ENCODE results near the gene PARD6B. TPM values are rescaled to one million over a fixed set of nuclear protein-coding genes. Genes with fewer than 3 reads are reported as not detected.
A peak's percentile ranks its signal among the peaks of the same experiment; 100 is the strongest.

PARD6B gene
- total RNA-seq, 1 experiment from 2014 or later, result 29.6 TPM

- Mint-ChIP-seq H3K27me3 (ENCODE audit: low read depth) (peaks cover 6% of the 10 kb centered on the region), H3K27ac (peak overlapping the region; percentile 17), H3K4me3 (no peak overlapping the region), H3K36me3 (no peaks in the 10 kb centered on the region), H3K9me3 (no peaks in the 10 kb centered on the region), H3K4me1 (peaks cover 23% of the 10 kb centered on the region)
- ChIA-PET POLR2A (no interaction called here), CTCF (interaction anchor here (1.0 to 2.1 kb wide), 2 partner anchors 19 to 132 kb away, joined by 3 to 5 read pairs; partner anchors contain the start of gene ADNP)
- DNase-seq (ENCODE audit: low spot score) (no peak), ATAC-seq (no peak)
- TF ChIP-seq AFF4 (CRISPR knock-in tag; IDR thresholded peaks at IDR 0.05; ENCODE audit: borderline replicate concordance) (no peak), PRRX2 (CRISPR knock-in tag; IDR thresholded peaks at IDR 0.05) (no peak), TEAD4 (CRISPR knock-in tag; IDR thresholded peaks at IDR 0.05) (no peak), ZNF425 (CRISPR knock-in tag; conservative IDR thresholded peaks at IDR 0.05) (no peak), IRF1 (CRISPR knock-in tag; IDR thresholded peaks at IDR 0.05) (no peak), GTF2I (CRISPR knock-in tag; conservative IDR thresholded peaks at IDR 0.05) (no peak), E2F5 (CRISPR knock-in tag; IDR thresholded peaks at IDR 0.05) (no peak), IRF2 (CRISPR knock-in tag; IDR thresholded peaks at IDR 0.05; ENCODE audit: borderline replicate concordance, low read depth) (no peak), MXD4 (CRISPR knock-in tag; IDR thresholded peaks at IDR 0.05; ENCODE audit: borderline replicate concordance) (no peak), ZNF138 (CRISPR knock-in tag; conservative IDR thresholded peaks at IDR 0.05) (no peak), JUN (CRISPR knock-in tag; IDR thresholded peaks at IDR 0.05) (no peak), FOXJ3 (CRISPR knock-in tag; IDR thresholded peaks at IDR 0.05; ENCODE audit: borderline replicate concordance) (no peak)
These were observed 68.0 kb downstream of the PARD6B start for GRCh38 chr20:50799176-50799889.

- Mint-ChIP-seq H3K4me1 (peaks cover 30% of the 10 kb centered on the region), H3K27me3 (ENCODE audit: low read depth) (peaks cover 6% of the 10 kb centered on the region), H3K27ac (no peak overlapping the region), H3K9me3 (no peaks in the 10 kb centered on the region), H3K4me3 (no peak overlapping the region), H3K36me3 (no peaks in the 10 kb centered on the region)
- CTCF ChIA-PET, result interaction anchor here (0.7 to 2.1 kb wide), 7 partner anchors 9 to 206 kb away, joined by 3 to 8 read pairs (median 4); no protein-coding TSS in a partner anchor
- POLR2A ChIA-PET, result interaction anchor here (0.7 kb wide), 1 partner anchor 86 kb away, joined by 3 read pairs; no protein-coding TSS in a partner anchor
- DNase-seq (ENCODE audit: low spot score) (no peak), ATAC-seq (no peak)
- TF ChIP-seq ZNF121 (CRISPR knock-in tag; IDR thresholded peaks at IDR 0.05) (no peak), ZNF396 (CRISPR knock-in tag; IDR thresholded peaks at IDR 0.05; ENCODE audit: borderline replicate concordance) (no peak), CREM (CRISPR knock-in tag; IDR thresholded peaks at IDR 0.05) (no peak), NFE2L1 (CRISPR knock-in tag; IDR thresholded peaks at IDR 0.05) (no peak), RORB (CRISPR knock-in tag; IDR thresholded peaks at IDR 0.05) (no peak), GRHL2 (CRISPR knock-in tag; IDR thresholded peaks at IDR 0.05; ENCODE audit: insufficient replicate concordance, severe bottlenecking) (no peak), MYBL2 (CRISPR knock-in tag; IDR thresholded peaks at IDR 0.05) (no peak), FOXJ3 (CRISPR knock-in tag; IDR thresholded peaks at IDR 0.05; ENCODE audit: borderline replicate concordance) (no peak), PRRX2 (CRISPR knock-in tag; IDR thresholded peaks at IDR 0.05) (no peak), ZNF425 (CRISPR knock-in tag; conservative IDR thresholded peaks at IDR 0.05) (no peak), FOXP4 (CRISPR knock-in tag; IDR thresholded peaks at IDR 0.05) (no peak), ZBTB21 (CRISPR knock-in tag; IDR thresholded peaks at IDR 0.05; ENCODE audit: borderline replicate concordance) (no peak), ZNF423 (CRISPR knock-in tag; IDR thresholded peaks at IDR 0.05) (no peak)
These were observed 68.6 kb downstream of the PARD6B start for GRCh38 chr20:50799890-50800550.
